AG04449 (cell line): ENCODE results near the gene DDIT4L.
"Not testable (repeated sequence)": the region's sequence is repeated elsewhere in the genome, so short reads cannot be mapped to it uniquely, and the experiment has no call there.

Source experiments
- CTCF ChIA-PET: fragments of 350-600 bp; formaldehyde crosslinking; extraction: SDS; loops from one replicate; lab custom pipeline; 2021; ENCODE audit warnings: antibody characterized with exemption; lab: Yijun Ruan, JAX
- POLR2A ChIA-PET: fragments of 400-600, 350-600 bp; formaldehyde crosslinking; extraction: SDS; loops from one replicate; lab custom pipeline; 2020; ENCODE audit warnings: antibody characterized with exemption, inconsistent platforms; lab: Yijun Ruan, JAX
- DNase-seq: peaks from one replicate; pipeline ENCODE4 v3.0.0-alpha.2; 2010; ENCODE audit warnings: low read depth, low spot score
- H3K4me3 ChIP-seq: 2 replicates; pipeline ENCODE4 v1.5.1; 2011; ENCODE audit warnings: low read depth, mild to moderate bottlenecking, control low read depth, low read length
- CTCF ChIP-seq: IDR thresholded peaks from one replicate; pipeline ENCODE4 v1.5.1; 2011; ENCODE audit warnings: mild to moderate bottlenecking, moderate library complexity, low read length, control low read depth, inconsistent platforms; ENCODE audit not compliant: insufficient read depth; ENCODE audit errors: missing control alignments

The DDIT4L gene

GRCh38 chr4:100162027-100162685, 28.1 kb downstream of the DDIT4L start:
- ChIA-PET CTCF (no interaction called here), POLR2A (no interaction called here)
- no peak for TF ChIP-seq CTCF

GRCh38 chr4:100149190-100149589, 41.1 kb downstream of the DDIT4L start:
- POLR2A ChIA-PET: no interaction called here

More at GRCh38 chr4:100162027-100162685, 28.1 kb downstream of the DDIT4L start:
- no peak overlapping the region for H3K4me3 ChIP-seq
- DNase-seq: no peak

GRCh38 chr4:100147684-100148083, 42.6 kb downstream of the DDIT4L start:
- DNase-seq: no peak
- POLR2A ChIA-PET: no interaction called here
- H3K4me3 ChIP-seq: no peak overlapping the region
- CTCF ChIA-PET: no interaction called here
- TF ChIP-seq CTCF: no peak

More at GRCh38 chr4:100149190-100149589, 41.1 kb downstream of the DDIT4L start:
- no peak for DNase-seq
- TF ChIP-seq CTCF: no peak
- CTCF ChIA-PET: no interaction called here
- H3K4me3 ChIP-seq: no peak overlapping the region

GRCh38 chr4:100147198-100147597, 43.1 kb downstream of the DDIT4L start:
- no peak for DNase-seq
- ChIA-PET CTCF (no interaction called here), POLR2A (no interaction called here)
- H3K4me3 ChIP-seq: no peak overlapping the region
- TF ChIP-seq CTCF: no peak

- no peak overlapping the region for H3K4me3 ChIP-seq
- ChIA-PET POLR2A (no interaction called here), CTCF (no interaction called here)
- DNase-seq: no peak
- no peak for TF ChIP-seq CTCF
Observed at GRCh38 chr4:100146756-100147155, 43.5 kb downstream of the DDIT4L start.

GRCh38 chr4:100137320-100137719, 52.9 kb downstream of the DDIT4L start:
- H3K4me3 ChIP-seq, DNase-seq, CTCF ChIA-PET, POLR2A ChIA-PET: not testable (repeated sequence)
